Cardiac muscle cell (in vitro differentiated cells and primary cell): Measurements from ENCODE around the gene GRM4. TPM values are rescaled to one million over a fixed set of nuclear protein-coding genes. Genes with fewer than 3 reads are reported as not detected.

Experiments
- DNase-seq, 2 donors: peaks; one replicate each; pipeline versions ENCODE4 v3.0.0 to v3.0.0-alpha.2; 2010 to 2017; ENCODE audit warnings: low read depth in 1 of 2, low spot score in 1 of 2
- H3K27ac ChIP-seq: fragments of 200-600 bp; sonication (generic); 2 replicates; pipeline ENCODE4 v1.5.1; 2016
- H3K27me3 ChIP-seq: fragments of 200-600 bp; sonication (generic); 2 replicates; pipeline ENCODE4 v1.6.0; 2016; ENCODE audit warnings: control low read depth
- H3K36me3 ChIP-seq: fragments of 200-600 bp; sonication (generic); 2 replicates; pipeline ENCODE4 v1.5.1; 2016; ENCODE audit warnings: control low read depth
- H3K4me1 ChIP-seq: fragments of 200-600 bp; sonication (generic); 2 replicates; pipeline ENCODE4 v1.8.1; 2017; ENCODE audit warnings: low read depth, mild to moderate bottlenecking, mixed run types
- H3K4me3 ChIP-seq: fragments of 200-600 bp; sonication (generic); 2 replicates; pipeline ENCODE4 v1.5.1; 2016; ENCODE audit warnings: mild to moderate bottlenecking
- H3K9me3 ChIP-seq: fragments of 200-600 bp; sonication (generic); 2 replicates; pipeline ENCODE4 v1.5.1; 2017; ENCODE audit warnings: low read depth, mild to moderate bottlenecking, control low read depth
- CTCF ChIP-seq: IDR thresholded peaks from 2 replicates; pipeline ENCODE4 v1.5.1; 2012; ENCODE audit warnings: low read depth, mild to moderate bottlenecking, low read length
- polyA plus RNA-seq: library from polyadenylated mRNA; unstranded; fragments of >200 nt; fragmentation: Nextera tagmentation; extraction: Ambion mirVana; gene quantifications from 2 replicates; pipeline ENCODE4 v1.2.1, GENCODE V29; 2016
- total RNA-seq: library from RNA; depleted of rRNA; stranded (reverse); fragments of >200 nt; gene quantifications from 2 replicates; pipeline ENCODE4 v1.2.3, GENCODE V29; 2016

GRM4 gene
- total and polyA plus RNA-seq, 2 experiments from 2014 or later, result 0.31 to 0.42 TPM

DNA sequence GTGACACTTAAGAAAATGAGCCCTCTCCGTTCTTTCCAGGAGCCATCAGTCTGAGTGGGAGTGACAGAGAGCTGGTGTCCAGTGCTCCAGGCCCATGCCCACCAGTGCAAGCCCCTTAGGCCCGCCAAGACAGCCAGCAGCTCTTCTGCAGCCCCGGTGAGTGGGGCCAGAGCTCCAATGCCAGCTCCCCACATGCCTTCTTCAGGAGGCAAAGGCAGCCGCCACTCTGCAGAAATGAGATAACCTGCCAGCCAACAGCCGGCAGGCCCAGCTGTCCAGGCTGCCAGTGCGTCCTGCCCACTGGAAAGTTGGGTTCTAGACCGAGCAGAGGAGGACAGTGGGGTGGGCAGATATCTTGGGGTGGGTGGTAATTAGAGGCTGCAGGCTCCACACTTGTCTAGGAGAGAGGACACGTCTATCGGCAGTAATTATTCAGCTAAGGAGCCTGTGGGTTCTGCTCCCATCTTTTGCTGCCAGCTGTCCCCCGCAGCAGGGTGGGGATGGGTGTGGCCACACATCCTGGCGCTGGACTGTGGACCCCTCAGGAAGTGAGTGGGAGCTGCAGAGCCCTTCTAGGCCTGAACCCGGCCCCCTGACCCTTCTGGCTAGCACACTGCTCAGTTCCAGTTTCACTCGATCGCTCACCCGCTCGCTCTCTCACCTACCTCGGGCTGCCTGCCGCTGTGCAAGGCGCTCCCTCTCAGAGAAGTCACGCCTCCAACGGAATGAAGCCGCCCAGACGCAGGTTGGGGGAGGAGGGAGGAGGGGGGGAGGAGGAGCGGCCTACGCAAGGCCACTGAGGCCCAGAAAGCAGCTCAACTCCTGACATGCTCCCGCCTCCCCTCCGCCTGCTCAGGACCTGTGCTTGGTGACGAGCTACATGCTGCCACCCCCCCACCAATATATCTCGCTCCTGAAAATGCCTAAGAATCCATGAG lies 3.6 kb downstream of the GRM4 start:
- peak; percentile 5 to 52 for DNase-seq
- H3K4me1 ChIP-seq, result peaks cover 6% of the 10 kb centered on the region
- peaks cover 46% of the 10 kb centered on the region for H3K27me3 ChIP-seq
- TF ChIP-seq CTCF, result no peak
- H3K4me3 ChIP-seq, result no peak overlapping the region
- H3K9me3 ChIP-seq, result no peaks in the 10 kb centered on the region
- no peak overlapping the region for H3K27ac ChIP-seq
- H3K36me3 ChIP-seq, result no peaks in the 10 kb centered on the region

- TF ChIP-seq CTCF, result no peak
- H3K27ac ChIP-seq, result no peak overlapping the region
- H3K36me3 ChIP-seq, result no peaks in the 10 kb centered on the region
- H3K4me3 ChIP-seq, result no peak overlapping the region
- peaks cover 6% of the 10 kb centered on the region for H3K4me1 ChIP-seq
- no peak for DNase-seq
- H3K27me3 ChIP-seq, result peaks cover 31% of the 10 kb centered on the region
- no peaks in the 10 kb centered on the region for H3K9me3 ChIP-seq
Measured at GRCh38 chr6:34140075-34140474, 5.8 kb downstream of the GRM4 start.

- Histone ChIP-seq H3K4me1 (peaks cover 4% of the 10 kb centered on the region), H3K27me3 (peaks cover 20% of the 10 kb centered on the region)
- DNase-seq, result no peak
Measured at GRCh38 chr6:34138914-34139510, 6.9 kb downstream of the GRM4 start.

GRCh38 chr6:34138191-34138590 lies 7.7 kb downstream of the GRM4 start:
- H3K27me3 ChIP-seq, result peaks cover 12% of the 10 kb centered on the region
- H3K4me1 ChIP-seq, result no peaks in the 10 kb centered on the region
- H3K27ac ChIP-seq, result no peak overlapping the region
- no peak overlapping the region for H3K4me3 ChIP-seq
- no peak for TF ChIP-seq CTCF
- no peak for DNase-seq
- no peaks in the 10 kb centered on the region for H3K36me3 ChIP-seq
- H3K9me3 ChIP-seq, result no peaks in the 10 kb centered on the region

More at GRCh38 chr6:34138914-34139510, 6.9 kb downstream of the GRM4 start:
- no peak overlapping the region for H3K4me3 ChIP-seq
- no peaks in the 10 kb centered on the region for H3K9me3 ChIP-seq
- TF ChIP-seq CTCF, result no peak
- no peak overlapping the region for H3K27ac ChIP-seq
- no peaks in the 10 kb centered on the region for H3K36me3 ChIP-seq

DNA sequence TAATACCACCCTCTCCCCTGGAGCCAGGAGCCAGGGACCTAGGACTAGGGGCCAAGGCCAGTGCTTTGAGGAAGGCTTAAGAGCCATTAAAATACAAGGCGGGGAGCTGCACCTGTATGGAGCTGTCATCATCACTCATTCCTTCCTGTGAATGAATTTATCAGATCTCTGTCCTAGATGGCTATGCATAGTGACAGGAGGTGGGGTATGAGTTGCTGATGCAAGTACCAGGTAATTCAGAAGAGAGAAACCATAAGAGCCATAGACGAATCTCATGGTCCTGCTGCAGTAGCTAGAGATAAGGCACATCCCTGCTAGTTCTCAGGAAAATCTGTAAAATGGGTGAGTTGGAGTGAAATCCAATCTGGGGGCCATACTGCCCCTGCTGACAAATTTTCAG lies 10.3 kb downstream of the GRM4 start:
- Histone ChIP-seq H3K36me3 (no peaks in the 10 kb centered on the region), H3K27ac (no peak overlapping the region), H3K4me1 (no peaks in the 10 kb centered on the region), H3K27me3 (peaks cover 8% of the 10 kb centered on the region), H3K4me3 (no peak overlapping the region), H3K9me3 (no peaks in the 10 kb centered on the region)
- no peak for DNase-seq
- no peak for TF ChIP-seq CTCF
